Measurements from ENCODE around the gene WIF1.

WIF1 gene

DNA sequence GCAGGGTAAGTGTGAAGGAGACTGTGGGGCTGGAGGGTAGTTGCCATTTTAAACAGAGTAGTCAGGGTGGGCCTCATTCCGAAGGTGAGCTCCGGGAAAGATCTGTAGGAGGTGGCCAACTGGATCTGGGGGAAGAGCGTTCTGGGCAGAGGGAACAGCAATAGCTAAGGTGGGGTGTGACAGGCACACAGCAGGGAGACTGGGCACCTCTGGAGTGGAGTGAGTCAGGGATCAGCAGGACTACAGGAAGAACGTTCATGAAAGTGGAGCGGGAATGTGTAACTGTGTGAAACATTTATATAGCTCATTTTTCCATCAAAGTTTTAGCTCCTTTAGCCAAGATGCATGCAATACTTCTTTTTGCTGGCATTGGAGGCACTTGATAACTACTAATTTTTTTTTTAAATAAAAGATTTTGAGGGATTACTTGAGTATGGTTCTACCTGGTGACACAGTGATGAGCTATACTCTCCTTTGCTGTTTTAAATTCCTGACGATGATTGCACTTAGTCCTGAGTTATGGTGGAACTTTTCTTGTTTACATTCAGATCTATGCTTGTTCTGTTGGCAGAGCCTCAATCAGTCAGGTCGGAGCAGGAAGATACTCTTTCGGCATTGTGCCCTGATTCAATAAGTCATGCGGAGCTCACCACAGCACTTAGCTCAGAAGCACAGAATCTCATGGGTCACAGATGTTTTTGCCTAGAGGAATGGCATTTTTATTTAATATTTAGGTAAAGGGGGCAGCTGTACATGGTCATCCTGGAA is 106.4 kb downstream of the WIF1 start:
- TF ChIP-seq, protein P1, sequence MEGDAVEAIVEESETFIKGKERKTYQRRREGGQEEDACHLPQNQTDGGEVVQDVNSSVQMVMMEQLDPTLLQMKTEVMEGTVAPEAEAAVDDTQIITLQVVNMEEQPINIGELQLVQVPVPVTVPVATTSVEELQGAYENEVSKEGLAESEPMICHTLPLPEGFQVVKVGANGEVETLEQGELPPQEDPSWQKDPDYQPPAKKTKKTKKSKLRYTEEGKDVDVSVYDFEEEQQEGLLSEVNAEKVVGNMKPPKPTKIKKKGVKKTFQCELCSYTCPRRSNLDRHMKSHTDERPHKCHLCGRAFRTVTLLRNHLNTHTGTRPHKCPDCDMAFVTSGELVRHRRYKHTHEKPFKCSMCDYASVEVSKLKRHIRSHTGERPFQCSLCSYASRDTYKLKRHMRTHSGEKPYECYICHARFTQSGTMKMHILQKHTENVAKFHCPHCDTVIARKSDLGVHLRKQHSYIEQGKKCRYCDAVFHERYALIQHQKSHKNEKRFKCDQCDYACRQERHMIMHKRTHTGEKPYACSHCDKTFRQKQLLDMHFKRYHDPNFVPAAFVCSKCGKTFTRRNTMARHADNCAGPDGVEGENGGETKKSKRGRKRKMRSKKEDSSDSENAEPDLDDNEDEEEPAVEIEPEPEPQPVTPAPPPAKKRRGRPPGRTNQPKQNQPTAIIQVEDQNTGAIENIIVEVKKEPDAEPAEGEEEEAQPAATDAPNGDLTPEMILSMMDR (IDR thresholded peaks at IDR 0.05; ENCODE audit: borderline replicate concordance, control extremely low read depth, extremely low read depth, insufficient read depth, missing control alignments), result no peak
- DNase-seq (ENCODE audit: low spot score), result no peak
- in situ Hi-C loops (cut with MboI; ENCODE audit: low sequenced_read_pairs, unreplicated experiment), result no loop called here

DNA sequence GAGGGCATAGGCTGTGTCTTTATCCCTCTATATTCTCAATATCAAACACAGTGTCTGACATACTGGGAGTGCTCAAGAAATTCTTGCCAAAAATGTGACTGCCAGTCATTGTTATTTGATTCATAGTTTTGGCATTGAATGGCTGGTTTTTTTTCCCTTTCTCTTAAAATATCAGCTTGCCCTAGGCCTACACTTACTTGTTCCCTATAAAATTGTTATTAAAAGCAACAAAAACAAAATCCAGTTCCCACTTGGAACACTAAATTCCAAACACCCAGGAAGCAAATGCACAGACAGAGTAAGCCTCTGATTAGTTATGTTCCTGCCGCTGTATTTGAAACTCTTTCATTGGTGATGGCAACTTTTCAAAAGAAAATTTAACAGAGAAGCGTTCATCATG is 110.7 kb downstream of the WIF1 start:
- DNase-seq (ENCODE audit: low spot score), result no peak
- TF ChIP-seq, protein P1 (IDR thresholded peaks at IDR 0.05; ENCODE audit: borderline replicate concordance, control extremely low read depth, extremely low read depth, insufficient read depth, missing control alignments), result no peak
- in situ Hi-C loops (cut with MboI; ENCODE audit: low sequenced_read_pairs, unreplicated experiment), result no loop called here

DNA sequence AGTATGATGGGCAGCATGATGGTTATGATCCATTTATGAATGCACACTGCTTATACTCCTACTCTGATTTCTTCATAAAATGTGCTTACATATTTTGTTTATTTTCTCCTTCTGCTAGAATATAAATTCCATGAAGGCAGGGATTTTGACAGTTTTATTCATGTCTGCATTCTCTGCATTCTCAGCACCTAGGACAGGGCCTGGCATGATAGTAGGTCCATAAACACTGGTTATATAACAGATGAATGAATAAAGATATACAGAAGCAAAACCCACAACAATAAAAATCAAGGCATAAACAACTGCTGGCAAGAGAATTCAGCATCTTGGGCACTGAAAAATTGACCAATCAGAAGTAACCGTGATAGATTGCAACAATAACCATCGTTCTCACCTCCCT is 115.4 kb downstream of the WIF1 start:
- no peak for DNase-seq (ENCODE audit: low spot score)
- TF ChIP-seq, protein P1 (IDR thresholded peaks at IDR 0.05; ENCODE audit: borderline replicate concordance, control extremely low read depth, extremely low read depth, insufficient read depth, missing control alignments), result no peak
- in situ Hi-C loops (cut with MboI; ENCODE audit: low sequenced_read_pairs, unreplicated experiment), result no loop called here

DNA sequence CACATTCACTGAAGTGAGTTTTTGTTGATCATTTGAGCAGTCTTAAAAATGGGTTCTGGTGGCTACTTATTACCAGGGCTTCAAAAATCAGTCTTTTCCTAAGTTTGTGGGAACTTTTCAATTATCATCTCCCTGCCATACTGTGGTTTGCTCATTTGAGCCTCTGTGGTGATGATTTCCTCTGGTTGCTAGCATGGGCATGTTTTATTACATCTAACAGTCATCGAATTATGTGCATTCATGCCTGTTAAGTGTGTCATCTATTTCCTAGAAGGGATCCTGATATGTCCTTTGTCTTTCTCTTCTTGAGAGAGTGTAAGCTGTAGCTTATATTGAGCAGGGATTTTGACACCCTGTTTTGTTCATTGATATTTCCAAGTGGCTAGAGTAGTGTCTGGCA is 116.8 kb downstream of the WIF1 start:
- in situ Hi-C loops (cut with MboI; ENCODE audit: low sequenced_read_pairs, unreplicated experiment), result no loop called here
- TF ChIP-seq, protein P1 (IDR thresholded peaks at IDR 0.05; ENCODE audit: borderline replicate concordance, control extremely low read depth, extremely low read depth, insufficient read depth, missing control alignments), result no peak
- DNase-seq (ENCODE audit: low spot score), result no peak

Measured in GM13976 (cell line).